Stimulated activated CD4-positive, alpha-beta T cell treated with anti-CD3 and anti-CD28 coated beads, Interleukin-4, amount 100 ng/mL, for 1 hour (primary cell): ENCODE results near the gene SUGCT.
"Not testable (repeated sequence)": the region's sequence is repeated elsewhere in the genome, so short reads cannot be mapped to it uniquely, and the experiment has no call there.

Experiments used
- DNase-seq: peaks from one replicate; pipeline ENCODE4 v3.0.0-alpha.2; 2020

SUGCT gene

GRCh38 chr7:40204581-40204980, 69.8 kb downstream of the SUGCT start:
- DNase-seq: no peak

GRCh38 chr7:40205992-40206391, 71.2 kb downstream of the SUGCT start:
- DNase-seq: no peak

DNA sequence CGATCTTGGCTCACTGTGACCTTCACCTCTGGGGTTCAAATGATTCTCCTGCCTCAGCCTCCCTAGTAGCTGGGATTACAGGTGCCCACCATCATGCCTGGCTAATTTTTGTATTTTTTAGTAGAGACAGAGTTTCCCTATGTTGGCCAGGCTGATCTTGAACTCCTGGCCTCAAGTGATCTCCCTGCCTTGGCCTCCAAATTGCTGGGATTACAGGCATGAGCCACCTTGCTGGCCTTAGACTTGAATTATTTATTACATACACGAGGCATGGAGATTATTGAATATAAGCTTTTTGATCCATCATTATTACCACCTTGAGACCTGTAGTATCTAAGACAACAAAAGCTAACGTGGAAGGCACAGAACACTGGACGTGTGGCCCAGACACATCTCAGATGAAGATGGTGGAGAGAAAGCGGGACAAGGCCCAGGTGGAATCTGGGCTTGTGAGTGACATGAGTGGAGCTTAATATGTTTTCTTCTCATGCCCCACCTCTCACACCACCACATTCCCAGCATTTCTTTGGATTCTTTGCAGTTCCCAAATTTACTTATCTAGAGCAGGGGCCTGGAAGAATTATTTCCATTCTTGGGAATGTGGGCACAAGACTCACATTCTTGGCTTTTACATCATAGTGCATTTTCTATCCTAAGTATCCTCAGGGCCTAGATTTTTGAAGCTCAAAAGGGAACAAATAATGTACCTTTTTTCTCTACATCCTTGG, 76.6 kb downstream of the SUGCT start:
- no peak for DNase-seq

- no peak for DNase-seq
Measured at GRCh38 chr7:40213291-40213690, 78.5 kb downstream of the SUGCT start.

- DNase-seq: no peak
Measured at GRCh38 chr7:40213856-40214255, 79.1 kb downstream of the SUGCT start.

- DNase-seq: not testable (repeated sequence)
Measured at GRCh38 chr7:40218612-40219011, 83.8 kb downstream of the SUGCT start.

- no peak for DNase-seq
Measured at GRCh38 chr7:40219917-40220316, 85.1 kb downstream of the SUGCT start.

DNA sequence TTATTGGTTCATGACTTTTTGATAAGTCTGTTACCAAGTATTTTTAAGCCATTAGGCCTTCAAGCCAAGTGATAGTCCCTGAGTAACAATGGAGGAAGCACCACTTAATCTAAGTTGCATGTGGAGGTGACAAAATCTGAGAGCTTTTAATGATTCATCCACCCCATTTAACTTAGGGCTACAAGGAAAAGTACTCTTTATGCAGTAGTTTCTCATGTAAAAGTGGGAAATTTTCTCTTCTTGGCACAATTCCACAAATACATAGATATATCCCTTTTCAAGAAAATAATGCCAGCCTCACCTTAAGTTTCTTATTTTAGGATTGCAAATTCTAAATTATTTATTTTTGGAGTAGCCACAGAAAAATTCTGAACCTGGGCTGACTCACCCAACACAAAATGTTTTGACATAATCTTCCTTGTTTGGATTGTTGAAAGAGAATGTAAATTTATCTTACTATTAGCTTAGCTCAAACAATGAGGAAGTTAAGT, 85.7 kb downstream of the SUGCT start:
- no peak for DNase-seq

GRCh38 chr7:40221836-40222235, 87.0 kb downstream of the SUGCT start:
- no peak for DNase-seq

- DNase-seq: no peak
Measured at GRCh38 chr7:40223451-40224127, 88.8 kb downstream of the SUGCT start.

DNA sequence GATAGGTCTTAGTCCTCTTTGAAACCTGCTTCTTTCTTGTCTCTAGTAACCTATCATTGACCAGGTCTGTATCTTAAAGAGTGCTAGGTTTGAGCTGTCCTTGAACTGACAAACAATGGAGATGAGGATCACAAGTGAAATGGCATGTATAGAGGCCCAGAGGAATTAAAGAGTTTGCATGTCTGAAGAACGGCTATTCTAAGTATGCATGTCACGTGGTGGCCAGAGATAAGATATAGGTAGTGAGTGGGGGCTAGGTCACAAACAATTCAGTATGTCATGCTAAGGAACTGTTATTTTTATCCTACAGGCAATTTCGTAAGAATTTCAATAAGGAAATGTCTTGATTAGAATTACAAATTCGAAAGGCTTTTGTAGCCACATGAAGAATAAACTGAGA, 95.3 kb downstream of the SUGCT start:
- DNase-seq: no peak

- no peak for DNase-seq
Measured at GRCh38 chr7:40231796-40232195, 97.0 kb downstream of the SUGCT start.

DNA sequence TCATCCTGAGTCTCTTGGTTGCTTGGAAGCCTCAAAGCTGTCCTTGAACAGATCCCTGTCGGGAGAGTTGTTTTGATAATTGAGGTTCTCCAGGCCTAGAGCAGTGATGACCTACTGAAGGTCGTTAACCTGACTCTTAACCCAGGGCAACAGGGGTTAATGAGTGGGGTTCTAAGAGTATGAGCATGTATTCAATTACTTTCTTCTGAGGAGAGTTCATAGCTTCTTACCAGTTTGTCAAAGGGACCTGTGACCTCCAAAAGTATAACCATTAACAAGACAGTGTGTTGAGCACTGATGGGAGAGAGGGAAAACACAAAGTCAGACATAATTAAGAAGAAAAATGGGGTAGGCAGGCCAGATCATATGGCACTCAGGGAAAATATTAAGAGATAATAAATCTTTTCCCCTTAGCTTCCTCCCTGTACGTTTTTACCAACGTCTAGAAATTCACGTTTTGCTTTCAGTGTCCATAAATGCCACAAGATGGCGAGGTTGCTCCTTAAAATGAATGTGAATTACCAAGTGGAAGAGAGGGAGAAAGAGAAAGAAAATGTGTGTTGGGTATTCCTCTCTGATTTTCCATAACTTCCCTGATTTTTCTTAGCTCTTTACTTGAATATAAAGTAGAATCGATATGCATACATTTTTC, 97.6 kb downstream of the SUGCT start:
- DNase-seq: no peak

DNA sequence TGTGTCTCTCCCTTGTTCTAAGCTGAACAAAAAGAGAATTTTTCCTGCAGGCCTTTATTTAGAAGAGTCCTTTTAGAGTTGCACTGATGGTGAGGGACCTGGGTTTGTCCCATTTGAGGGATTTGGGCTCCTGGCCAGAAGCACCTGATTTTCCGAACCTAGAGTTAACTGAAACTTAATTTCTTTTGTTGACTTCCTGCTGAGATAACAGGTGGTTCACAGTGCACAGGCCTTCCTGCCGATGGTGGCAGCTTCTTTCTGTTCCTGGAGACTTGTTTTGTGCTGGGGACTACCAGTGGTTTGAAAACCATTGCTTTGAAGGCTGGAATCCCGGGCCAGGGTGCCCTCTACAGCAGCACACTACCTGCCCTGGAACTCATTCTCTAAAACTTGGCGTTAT, 99.2 kb downstream of the SUGCT start:
- DNase-seq: no peak

DNA sequence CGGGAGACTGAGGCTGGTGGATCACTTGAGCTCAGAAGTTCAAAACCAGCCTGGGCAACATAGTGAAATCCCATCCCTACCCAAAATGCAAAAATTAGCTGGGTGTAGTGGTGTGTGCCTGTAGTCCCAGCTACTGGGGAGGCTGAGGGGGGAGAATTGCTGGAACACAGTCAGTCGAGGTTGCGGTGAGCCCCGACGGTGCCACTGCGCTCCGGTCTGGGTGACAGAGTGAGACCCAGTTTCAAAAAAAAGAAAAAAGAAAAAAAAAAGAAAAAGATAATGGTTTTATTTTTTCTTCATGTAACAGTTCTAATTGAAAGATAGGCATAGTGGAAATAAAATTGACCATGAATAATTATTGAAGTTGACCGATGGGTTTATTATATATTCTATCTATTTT, 99.9 kb downstream of the SUGCT start:
- DNase-seq: no peak

- DNase-seq: no peak
Measured at GRCh38 chr7:40237731-40238130, 102.9 kb downstream of the SUGCT start.

- no peak for DNase-seq
Measured at GRCh38 chr7:40239755-40240303, 105.0 kb downstream of the SUGCT start.

DNA sequence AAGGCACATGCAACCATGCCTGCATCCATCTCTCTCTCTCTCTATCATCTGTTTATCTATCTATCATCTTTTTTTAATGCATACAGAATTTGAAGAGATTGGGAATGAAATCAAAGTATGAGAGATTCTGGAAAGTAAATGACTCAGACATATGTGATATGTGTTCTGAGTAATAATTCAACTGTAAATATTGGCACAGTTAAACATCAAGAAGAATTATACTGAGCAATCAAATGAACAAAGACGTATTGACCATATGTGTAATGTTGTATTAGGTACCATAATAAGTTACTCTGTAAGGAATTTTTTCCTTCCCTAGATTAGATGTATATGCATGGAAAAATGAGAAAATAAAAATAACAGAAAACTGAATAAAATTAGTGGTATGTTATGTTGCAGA, 108.3 kb downstream of the SUGCT start:
- no peak for DNase-seq

DNA sequence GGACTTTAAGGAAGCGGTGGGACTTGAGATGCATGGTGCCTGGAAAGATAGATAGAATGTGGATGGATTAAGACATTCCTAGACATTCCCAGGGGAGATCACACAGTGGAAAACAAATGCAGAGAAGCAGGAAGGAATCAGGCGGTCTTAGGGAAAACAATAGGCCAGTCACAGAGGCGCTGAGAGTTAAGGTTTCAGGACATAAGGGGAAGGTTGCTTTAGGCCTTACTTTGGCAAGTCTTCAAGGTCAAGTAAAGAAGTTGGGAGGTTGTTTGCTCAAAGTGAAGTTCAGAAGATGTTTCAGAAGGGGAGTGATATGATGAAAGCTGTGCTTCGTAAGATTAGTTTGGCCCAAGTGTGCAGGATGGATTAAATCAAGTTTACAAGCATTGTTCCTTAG, 109.4 kb downstream of the SUGCT start:
- DNase-seq: no peak

GRCh38 chr7:40248681-40249080, 113.9 kb downstream of the SUGCT start:
- DNase-seq: no peak

DNA sequence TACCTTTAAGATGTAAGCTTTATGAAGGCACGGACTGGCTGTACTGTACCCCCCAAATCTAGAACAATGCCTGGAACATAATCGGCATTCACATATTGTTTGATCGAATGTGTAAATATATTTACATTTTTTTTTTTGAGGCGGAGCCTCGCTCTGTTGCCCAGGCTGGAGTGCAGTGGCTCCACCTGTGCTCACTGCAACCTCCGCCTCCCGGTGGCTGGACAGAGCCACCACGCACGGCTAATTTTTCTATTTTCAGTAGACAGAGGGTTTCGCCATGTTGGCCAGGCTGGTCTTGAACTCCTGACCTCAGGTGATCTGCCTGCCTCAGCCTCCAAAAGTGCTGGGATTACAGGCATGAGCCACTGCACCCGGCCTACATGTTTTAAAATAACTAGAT, 118.6 kb downstream of the SUGCT start:
- not testable (repeated sequence) for DNase-seq

DNA sequence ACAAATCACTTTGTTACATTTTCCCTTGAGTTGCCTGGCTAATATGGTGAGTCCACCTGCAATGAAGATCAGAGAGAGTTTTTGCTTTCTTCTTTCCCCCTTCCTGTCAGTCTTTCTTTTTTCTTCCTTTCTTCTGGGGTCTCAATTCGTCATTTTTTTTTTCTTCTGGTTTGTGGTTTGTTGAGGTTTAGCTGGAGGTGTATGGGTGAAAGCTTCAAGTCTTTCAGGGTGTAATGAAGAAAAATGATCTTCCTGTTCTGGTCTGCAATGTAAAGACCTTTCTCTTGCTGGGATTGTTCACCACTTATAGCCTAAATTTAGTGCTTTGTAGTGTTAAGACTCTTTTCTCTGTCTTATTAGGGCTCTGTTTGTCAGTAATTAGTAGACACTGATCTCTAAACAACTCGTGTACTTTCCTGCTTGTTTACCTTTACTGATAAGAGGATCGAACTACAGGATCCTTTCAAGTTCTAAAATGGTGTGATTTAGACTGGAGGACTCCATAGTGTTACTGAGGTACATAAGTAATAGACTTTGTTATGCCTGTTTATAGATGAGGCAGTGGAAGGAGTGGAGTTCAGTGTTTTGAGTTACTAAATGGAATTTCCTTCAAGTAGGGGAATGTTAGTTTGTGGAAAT, 129.1 kb downstream of the SUGCT start:
- DNase-seq: no peak

- DNase-seq: no peak
Measured at GRCh38 chr7:40267583-40267982, 132.8 kb downstream of the SUGCT start.
